Trophoblast cell (in vitro differentiated cells and primary cell): Measurements from ENCODE around the gene TXNRD3.
A peak's percentile ranks its signal among the peaks of the same experiment; 100 is the strongest.

Source experiments
- DNase-seq, 2 donors: peaks; one replicate each; pipeline ENCODE4 v3.0.0-alpha.2; 2016
- H2AFZ ChIP-seq: 2 replicates; pipeline ENCODE4 v1.6.1; 2013; ENCODE audit warnings: low read length, moderate library complexity, mild to moderate bottlenecking; ENCODE audit not compliant: insufficient read depth, poor library complexity
- H2AK5ac ChIP-seq: 2 replicates; pipeline ENCODE4 v1.6.1; 2013; ENCODE audit warnings: mild to moderate bottlenecking, low read length
- H2BK120ac ChIP-seq: 2 replicates; pipeline ENCODE4 v1.6.1; 2013; ENCODE audit warnings: low read length, mild to moderate bottlenecking, moderate library complexity; ENCODE audit not compliant: insufficient read depth, poor library complexity
- H2BK12ac ChIP-seq: 2 replicates; pipeline ENCODE4 v1.6.1; 2013; ENCODE audit warnings: mild to moderate bottlenecking, low read length, moderate library complexity
- H2BK5ac ChIP-seq: 2 replicates; pipeline ENCODE4 v1.6.1; 2013; ENCODE audit warnings: low read length, low read depth, moderate library complexity, mild to moderate bottlenecking; ENCODE audit not compliant: poor library complexity
- H3K14ac ChIP-seq: 2 replicates; pipeline ENCODE4 v1.6.1; 2013; ENCODE audit warnings: mild to moderate bottlenecking, low read length
- H3K18ac ChIP-seq: 2 replicates; pipeline ENCODE4 v1.6.1; 2013; ENCODE audit warnings: mild to moderate bottlenecking, low read length
- H3K23ac ChIP-seq: 2 replicates; pipeline ENCODE4 v1.6.1; 2013; ENCODE audit warnings: low read length
- H3K27ac ChIP-seq: 2 replicates; pipeline ENCODE4 v1.5.1; 2013; ENCODE audit warnings: low read depth, mild to moderate bottlenecking, inconsistent platforms, low read length, moderate library complexity
- H3K27me3 ChIP-seq: 2 replicates; pipeline ENCODE4 v1.6.1; 2013; ENCODE audit warnings: inconsistent platforms, mild to moderate bottlenecking, low read length, moderate library complexity; ENCODE audit not compliant: insufficient read depth
- H3K36me3 ChIP-seq, 2 experiments: 1 replicate in 1 of 2; 2 replicates in 1 of 2; pipeline ENCODE4 v1.6.1; 2013; ENCODE audit warnings: low read length in 2 of 2, mild to moderate bottlenecking in 2 of 2, moderate library complexity in 1 of 2; ENCODE audit not compliant: insufficient read depth in 2 of 2, control insufficient read depth in 1 of 2
- H3K4ac ChIP-seq: 2 replicates; pipeline ENCODE4 v1.6.1; 2013; ENCODE audit warnings: low read depth, mild to moderate bottlenecking, low read length, moderate library complexity
- H3K4me1 ChIP-seq, 2 experiments: 1 replicate in 1 of 2; 2 replicates in 1 of 2; pipeline ENCODE4 v1.6.1; 2013; ENCODE audit warnings: low read length in 2 of 2, mild to moderate bottlenecking in 2 of 2, moderate library complexity in 1 of 2; ENCODE audit not compliant: insufficient read depth in 2 of 2, control insufficient read depth in 1 of 2
- H3K4me2 ChIP-seq: 2 replicates; pipeline ENCODE4 v1.6.1; 2013; ENCODE audit warnings: inconsistent platforms, mild to moderate bottlenecking, low read length, moderate library complexity
- H3K4me3 ChIP-seq: 2 replicates; pipeline ENCODE4 v1.5.1; 2013; ENCODE audit warnings: mild to moderate bottlenecking, low read depth, low read length, inconsistent platforms
- H3K79me1 ChIP-seq: one replicate; pipeline ENCODE4 v1.6.1; 2013; ENCODE audit warnings: low read length
- H3K79me2 ChIP-seq: 2 replicates; pipeline ENCODE4 v1.6.1; 2013; ENCODE audit warnings: low read length, mild to moderate bottlenecking; ENCODE audit not compliant: control insufficient read depth, insufficient read depth, poor library complexity
- H3K9ac ChIP-seq: 2 replicates; pipeline ENCODE4 v1.6.1; 2013; ENCODE audit warnings: mild to moderate bottlenecking, low read length
- H3K9me3 ChIP-seq: 2 replicates; pipeline ENCODE4 v1.6.1; 2013; ENCODE audit warnings: low read depth, mild to moderate bottlenecking, control low read depth, inconsistent platforms, low read length; ENCODE audit not compliant: insufficient read depth
- H4K12ac ChIP-seq: 2 replicates; pipeline ENCODE4 v1.6.1; 2013; ENCODE audit warnings: low read depth, mild to moderate bottlenecking, low read length, moderate library complexity
- H4K8ac ChIP-seq: 2 replicates; pipeline ENCODE4 v1.6.1; 2013; ENCODE audit warnings: low read depth, mild to moderate bottlenecking, low read length, moderate library complexity
- H4K91ac ChIP-seq: one replicate; pipeline ENCODE4 v1.6.1; 2013; ENCODE audit warnings: low read depth, mild to moderate bottlenecking, low read length, moderate library complexity
- WGBS: extraction: QIAGEN DNeasy Blood & Tissue Kit; methylation state at CpG from one replicate; pipeline ENCODE4 v1.1.7; 2013; ENCODE audit warnings: missing lambda C conversion rate; ENCODE audit not compliant: insufficient read length, insufficient coverage; ENCODE audit errors: extremely low coverage; 5-methylcytosine and 5-hydroxymethylcytosine counted together

TXNRD3 gene

DNA sequence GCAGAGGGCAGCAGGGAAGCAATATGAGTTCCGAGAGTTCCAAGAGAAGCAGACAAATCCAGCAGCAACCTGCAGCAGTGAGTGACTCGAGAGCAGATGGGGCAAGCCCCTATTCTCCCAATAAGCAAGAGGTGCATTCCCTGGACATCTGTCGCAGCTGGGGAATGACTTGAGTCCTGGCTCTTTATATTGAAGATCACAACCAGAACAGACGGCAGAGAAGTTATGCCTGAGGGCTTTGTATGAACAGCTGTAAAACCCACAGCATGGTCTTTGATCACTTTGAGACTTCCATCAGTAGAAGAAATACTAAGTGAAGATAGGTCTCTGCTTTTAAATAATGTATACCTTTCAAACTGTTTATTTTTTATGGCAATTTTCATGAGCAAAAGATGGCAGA lies 72.6 kb downstream of the TXNRD3 start:
- no peak overlapping the region for H2AK5ac ChIP-seq
- H3K4ac ChIP-seq: no peak overlapping the region
- H2AFZ ChIP-seq: no peak overlapping the region
- H2BK5ac ChIP-seq: no peak overlapping the region
- H3K36me3 ChIP-seq: no peaks in the 10 kb centered on the region
- no peak overlapping the region for H3K9ac ChIP-seq
- no peaks in the 10 kb centered on the region for H3K79me2 ChIP-seq
- H2BK12ac ChIP-seq: no peak overlapping the region
- H2BK120ac ChIP-seq: no peak overlapping the region
- no peak overlapping the region for H3K18ac ChIP-seq
- H3K4me1 ChIP-seq: no peaks in the 10 kb centered on the region
- H3K79me1 ChIP-seq: no peaks in the 10 kb centered on the region
- H4K91ac ChIP-seq: no peak overlapping the region
- H4K12ac ChIP-seq: no peak overlapping the region
- H4K8ac ChIP-seq: no peak overlapping the region
- H3K14ac ChIP-seq: no peak overlapping the region
- H3K4me3 ChIP-seq: no peak overlapping the region
- no peak overlapping the region for H3K23ac ChIP-seq
- no CpG with 5 or more reads among the region's 4 CpGs for WGBS
- H3K27ac ChIP-seq: no peak overlapping the region
- H3K9me3 ChIP-seq: no peaks in the 10 kb centered on the region
- DNase-seq: peak; percentile 30 to 54
- H3K27me3 ChIP-seq: no peaks in the 10 kb centered on the region
- H3K4me2 ChIP-seq: no peak overlapping the region

DNA sequence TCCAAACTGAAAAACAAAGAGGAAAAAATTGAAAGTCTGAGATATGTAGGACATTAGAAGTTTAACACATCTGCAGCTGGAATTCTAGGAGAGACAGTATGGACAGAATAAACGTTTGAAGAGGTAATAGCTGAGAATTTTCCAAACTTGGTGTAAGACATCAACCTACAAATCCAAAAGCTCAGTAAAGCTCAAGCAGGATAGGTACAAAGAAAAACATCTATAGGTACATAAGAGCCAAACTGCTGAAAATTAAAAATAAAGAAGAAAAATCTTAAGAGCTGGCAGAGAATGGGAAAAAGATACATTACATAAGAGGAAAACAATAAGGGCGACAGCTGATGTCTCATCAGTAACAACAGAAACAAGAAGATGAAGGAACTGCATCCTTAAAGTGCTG lies 73.4 kb downstream of the TXNRD3 start:
- no peak overlapping the region for H2BK120ac ChIP-seq

DNA sequence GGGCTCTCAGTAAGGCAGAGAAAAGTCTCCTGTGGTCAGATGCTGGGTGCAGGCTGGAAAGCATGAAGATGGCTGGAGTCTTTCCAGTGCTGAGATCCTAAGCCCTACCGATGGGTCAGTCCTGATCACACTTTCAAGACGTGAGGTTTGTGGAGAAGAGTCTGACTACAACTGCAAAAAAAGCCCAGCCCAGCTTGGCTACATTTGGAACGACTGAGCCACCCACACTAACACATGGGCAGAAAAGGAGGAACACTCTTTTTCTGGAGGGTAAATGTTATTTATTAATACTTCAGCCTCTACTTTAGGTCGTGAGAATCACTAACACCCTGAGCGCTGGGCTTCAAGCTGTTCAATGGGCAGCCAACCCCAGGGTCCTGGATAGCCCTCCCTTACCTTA lies 74.2 kb downstream of the TXNRD3 start:
- H2AFZ ChIP-seq: no peak overlapping the region
- H3K79me1 ChIP-seq: no peaks in the 10 kb centered on the region
- H3K79me2 ChIP-seq: no peaks in the 10 kb centered on the region
- no peak overlapping the region for H4K91ac ChIP-seq
- H3K18ac ChIP-seq: no peak overlapping the region
- H4K8ac ChIP-seq: no peak overlapping the region
- no peak overlapping the region for H3K9ac ChIP-seq
- no peak overlapping the region for H3K4ac ChIP-seq
- no peak for DNase-seq
- no peaks in the 10 kb centered on the region for H3K4me1 ChIP-seq
- no peak overlapping the region for H2AK5ac ChIP-seq
- H2BK5ac ChIP-seq: no peak overlapping the region
- no peak overlapping the region for H3K23ac ChIP-seq
- no peak overlapping the region for H3K14ac ChIP-seq
- H3K36me3 ChIP-seq: no peaks in the 10 kb centered on the region
- H4K12ac ChIP-seq: no peak overlapping the region
- H2BK120ac ChIP-seq: no peak overlapping the region
- H3K4me2 ChIP-seq: no peak overlapping the region
- no peak overlapping the region for H2BK12ac ChIP-seq
- WGBS: no CpG with 5 or more reads among the region's 5 CpGs
- no peaks in the 10 kb centered on the region for H3K27me3 ChIP-seq
- no peaks in the 10 kb centered on the region for H3K9me3 ChIP-seq
- no peak overlapping the region for H3K4me3 ChIP-seq
- H3K27ac ChIP-seq: no peak overlapping the region

More for the DNA sequence above, 73.4 kb downstream of the TXNRD3 start:
- H3K4me1 ChIP-seq: no peaks in the 10 kb centered on the region
- no peak overlapping the region for H3K4me2 ChIP-seq
- H3K79me1 ChIP-seq: no peaks in the 10 kb centered on the region
- WGBS: no CpG with 5 or more reads among the region's 2 CpGs
- no peaks in the 10 kb centered on the region for H3K79me2 ChIP-seq
- no peak overlapping the region for H2BK5ac ChIP-seq
- no peaks in the 10 kb centered on the region for H3K9me3 ChIP-seq
- no peaks in the 10 kb centered on the region for H3K36me3 ChIP-seq
- no peak overlapping the region for H3K18ac ChIP-seq
- no peak overlapping the region for H3K9ac ChIP-seq
- H4K12ac ChIP-seq: no peak overlapping the region
- H2BK12ac ChIP-seq: no peak overlapping the region
- H3K4ac ChIP-seq: no peak overlapping the region
- no peak overlapping the region for H2AFZ ChIP-seq
- H2AK5ac ChIP-seq: no peak overlapping the region
- H4K8ac ChIP-seq: no peak overlapping the region
- no peak overlapping the region for H3K4me3 ChIP-seq
- no peaks in the 10 kb centered on the region for H3K27me3 ChIP-seq
- no peak overlapping the region for H4K91ac ChIP-seq
- no peak overlapping the region for H3K27ac ChIP-seq
- H3K14ac ChIP-seq: no peak overlapping the region
- DNase-seq: no peak
- no peak overlapping the region for H3K23ac ChIP-seq

DNA sequence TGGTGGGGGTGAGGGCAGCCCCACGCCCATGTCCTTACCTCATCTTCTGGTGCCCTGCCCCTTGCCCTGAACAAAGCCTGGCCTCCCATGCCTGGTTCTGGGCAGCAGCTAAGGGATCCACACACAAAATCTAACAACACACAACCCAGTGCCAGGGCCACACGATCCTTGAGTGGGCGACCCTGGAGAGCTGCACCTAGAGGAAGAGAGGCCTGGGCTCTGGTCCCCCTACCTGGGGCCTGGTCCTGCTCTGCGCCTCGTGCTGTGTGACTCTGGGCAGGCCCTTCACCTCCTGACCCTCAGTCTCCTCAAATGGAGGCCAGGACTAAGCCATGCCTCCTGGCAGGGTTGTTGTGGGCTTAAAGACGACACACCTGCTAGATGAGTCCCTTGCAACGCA lies 76.2 kb downstream of the TXNRD3 start:
- Histone ChIP-seq H4K8ac (no peak overlapping the region), H3K4ac (no peak overlapping the region), H2BK12ac (no peak overlapping the region), H2BK5ac (no peak overlapping the region), H3K14ac (no peak overlapping the region), H2BK120ac (no peak overlapping the region), H3K23ac (no peak overlapping the region), H3K18ac (no peak overlapping the region), H3K79me1 (no peaks in the 10 kb centered on the region), H3K4me1 (no peaks in the 10 kb centered on the region), H3K4me3 (no peak overlapping the region), H3K9ac (no peak overlapping the region), H3K79me2 (no peaks in the 10 kb centered on the region), H4K91ac (no peak overlapping the region), H3K4me2 (no peak overlapping the region), H2AK5ac (no peak overlapping the region), H4K12ac (no peak overlapping the region), H3K36me3 (no peaks in the 10 kb centered on the region), H3K27me3 (no peaks in the 10 kb centered on the region), H3K27ac (no peak overlapping the region), H3K9me3 (no peaks in the 10 kb centered on the region), H2AFZ (no peak overlapping the region)
- WGBS: no CpG with 5 or more reads among the region's 7 CpGs
- DNase-seq: no peak
